HG03139 (cell line): ENCODE data around the gene AKR1C1.
"Not testable (repeated sequence)": the region's sequence is repeated elsewhere in the genome, so short reads cannot be mapped to it uniquely, and the experiment has no call there.

Experiments
- ATAC-seq: cut with Tn5 transposase; IDR thresholded peaks from one replicate; pipeline ENCODE4 v1.9.1; 2021; ENCODE audit not compliant: unreplicated experiment

The AKR1C1 gene

DNA sequence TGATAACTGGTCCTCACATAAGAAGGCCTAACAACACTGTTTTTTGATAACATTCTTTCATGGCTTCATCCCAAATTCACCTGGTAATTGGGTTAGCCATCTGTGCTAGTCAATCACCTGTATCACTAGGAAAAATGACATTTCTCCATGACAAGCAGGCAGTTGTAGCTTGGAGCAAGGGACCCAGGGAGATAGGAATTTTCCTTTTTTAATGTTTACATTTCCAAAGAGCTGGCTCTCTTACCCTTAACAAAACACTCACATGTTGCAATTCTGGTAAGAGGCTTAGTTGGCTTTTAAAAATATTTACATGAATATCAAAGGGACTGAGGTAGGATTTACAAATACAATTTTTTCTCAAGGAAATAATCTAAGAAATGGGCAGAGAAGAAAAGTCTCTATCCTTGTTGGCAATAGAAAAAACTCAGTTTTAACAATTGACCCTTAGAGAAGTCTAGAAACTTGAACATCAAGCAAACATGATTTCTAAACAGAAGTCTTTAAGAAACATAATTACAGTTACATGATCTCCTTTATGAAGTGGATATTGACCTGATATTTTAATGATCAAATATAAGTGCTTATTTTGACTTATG, 16.1 kb upstream of the AKR1C1 start:
- no peak for ATAC-seq

- no peak for ATAC-seq
Measured at GRCh38 chr10:4947635-4948596, 15.3 kb upstream of the AKR1C1 start.

DNA sequence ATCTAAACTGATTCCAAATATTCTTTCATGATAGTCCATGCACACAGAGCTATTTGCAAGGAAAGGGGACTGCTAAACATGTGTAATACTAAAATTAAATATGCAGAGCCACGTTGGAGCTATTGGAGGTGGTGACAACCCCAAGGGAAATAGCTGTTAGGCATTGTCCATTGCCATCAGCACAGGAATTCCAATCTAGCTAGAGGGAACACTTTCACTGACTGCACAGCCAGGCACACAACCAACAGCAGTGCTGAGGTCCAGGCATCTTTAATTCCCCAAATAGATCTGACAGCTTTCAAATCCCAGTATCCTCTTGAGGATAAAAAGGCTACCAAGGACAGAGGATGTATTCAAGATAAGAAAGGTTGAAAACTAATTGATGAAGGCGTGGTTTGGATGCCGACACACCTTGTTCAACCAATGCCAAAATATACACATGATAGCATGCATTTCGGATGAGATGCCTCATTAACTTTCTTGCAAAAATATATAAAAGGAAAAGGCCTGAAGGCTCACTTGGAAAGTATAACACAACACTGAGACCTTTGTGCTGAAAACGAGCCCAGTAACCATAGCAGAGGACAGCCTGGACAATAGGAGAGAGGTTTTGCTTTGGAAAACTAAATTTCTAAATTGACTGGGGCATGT, 11.6 kb upstream of the AKR1C1 start:
- not testable (repeated sequence) for ATAC-seq

- ATAC-seq, result no peak
Measured at GRCh38 chr10:4953405-4953804, 9.8 kb upstream of the AKR1C1 start.

DNA sequence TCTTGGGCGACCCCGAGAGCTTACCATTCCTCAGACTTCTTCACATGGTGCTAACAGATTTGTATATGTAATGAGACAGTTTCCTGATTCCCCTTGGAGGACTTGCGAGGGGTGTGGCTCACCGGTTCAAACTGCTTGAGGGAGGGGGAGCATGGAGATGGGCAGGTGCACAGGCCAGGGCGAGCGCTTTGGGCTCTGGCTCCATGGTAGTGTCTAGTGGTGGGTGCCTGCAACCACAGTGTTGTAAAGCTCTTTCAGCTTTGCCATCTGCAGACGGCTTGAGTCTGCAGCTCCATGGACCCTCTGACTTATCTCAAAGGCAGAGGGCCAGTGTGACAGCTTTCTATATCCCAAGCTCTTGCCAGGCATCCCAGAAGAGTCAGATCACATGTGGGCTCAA, 7.1 kb upstream of the AKR1C1 start:
- not testable (repeated sequence) for ATAC-seq

- ATAC-seq, result not testable (repeated sequence)
Measured at GRCh38 chr10:4956955-4957645, 6.1 kb upstream of the AKR1C1 start.

- not testable (repeated sequence) for ATAC-seq
Measured at GRCh38 chr10:4961558-4961957, 1.7 kb upstream of the AKR1C1 start.

- not testable (repeated sequence) for ATAC-seq
Measured at GRCh38 chr10:4962308-4962707, 907 bp upstream of the AKR1C1 start.

DNA sequence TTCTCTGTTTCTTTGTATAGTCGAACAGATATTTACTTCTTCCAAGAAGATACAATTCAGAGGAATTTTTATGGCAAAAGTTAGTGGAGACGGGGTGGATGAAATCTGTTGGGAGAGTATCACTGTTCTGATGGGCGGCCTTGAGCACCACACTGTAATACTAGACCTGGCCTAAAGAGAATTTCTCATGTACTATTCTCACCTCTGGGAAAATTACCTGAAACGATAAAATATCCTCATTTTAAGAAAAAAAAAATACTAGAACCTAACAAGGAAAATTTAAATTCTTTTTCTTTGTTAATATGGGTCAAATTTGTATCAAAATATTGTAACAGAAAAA, 570 bp downstream of the AKR1C1 start:
- not testable (repeated sequence) for ATAC-seq

GRCh38 chr10:4965763-4966162, 2.5 kb downstream of the AKR1C1 start:
- ATAC-seq, result not testable (repeated sequence)

- not testable (repeated sequence) for ATAC-seq
Measured at GRCh38 chr10:4967189-4967588, 4.0 kb downstream of the AKR1C1 start.

- ATAC-seq, result not testable (repeated sequence)
Measured at GRCh38 chr10:4969289-4969688, 6.1 kb downstream of the AKR1C1 start.

DNA sequence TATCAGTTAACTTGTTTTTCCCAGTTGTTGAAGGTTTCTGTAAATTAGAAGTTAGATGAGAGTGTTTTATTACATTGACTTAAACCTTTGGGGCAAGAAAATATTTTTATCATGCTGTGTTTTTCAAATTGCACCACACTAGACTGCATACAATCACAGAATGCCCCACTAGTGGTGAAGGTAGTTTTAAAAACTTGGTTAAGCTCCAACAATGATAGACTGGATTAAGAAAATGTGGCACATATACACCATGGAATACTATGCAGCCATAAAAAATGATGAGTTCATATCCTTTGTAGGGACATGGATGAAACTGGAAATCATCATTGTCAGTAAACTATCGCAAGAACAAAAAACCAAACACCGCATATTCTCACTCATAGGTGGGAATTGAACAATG, 7.1 kb downstream of the AKR1C1 start:
- not testable (repeated sequence) for ATAC-seq

- not testable (repeated sequence) for ATAC-seq
Measured at GRCh38 chr10:4972369-4973142, 9.3 kb downstream of the AKR1C1 start.

GRCh38 chr10:4973294-4973693, 10.1 kb downstream of the AKR1C1 start:
- not testable (repeated sequence) for ATAC-seq

GRCh38 chr10:4974400-4974799, 11.2 kb downstream of the AKR1C1 start:
- not testable (repeated sequence) for ATAC-seq

- no peak for ATAC-seq
Measured at GRCh38 chr10:4977025-4977424, 13.8 kb downstream of the AKR1C1 start.

- ATAC-seq, result no peak
Measured at GRCh38 chr10:4978870-4979269, 15.7 kb downstream of the AKR1C1 start.

GRCh38 chr10:4980793-4981192, 17.6 kb downstream of the AKR1C1 start:
- ATAC-seq, result no peak

GRCh38 chr10:4981722-4982471, 18.7 kb downstream of the AKR1C1 start:
- ATAC-seq, result no peak
